CD4-positive, alpha-beta T cell treated with Interleukin-10 for 1 hour (primary cell): ENCODE data around the gene FSCN2.

ENCODE experiments used
- DNase-seq: peaks from one replicate; pipeline ENCODE4 v3.0.0-alpha.2; 2020

The FSCN2 gene

GRCh38 chr17:81558941-81559806, 31.0 kb downstream of the FSCN2 start:
- DNase-seq = no peak

- no peak for DNase-seq
These were observed 33.3 kb downstream of the FSCN2 start for GRCh38 chr17:81561494-81561885.

GRCh38 chr17:81563861-81564586, 35.8 kb downstream of the FSCN2 start:
- DNase-seq = no peak

- no peak for DNase-seq
These were observed 36.6 kb downstream of the FSCN2 start for GRCh38 chr17:81564778-81565177.

GRCh38 chr17:81565231-81565630, 37.1 kb downstream of the FSCN2 start:
- DNase-seq = no peak

- no peak for DNase-seq
These were observed 38.4 kb downstream of the FSCN2 start for GRCh38 chr17:81566461-81567126.

GRCh38 chr17:81567191-81567590, 39.0 kb downstream of the FSCN2 start:
- no peak for DNase-seq

- DNase-seq = no peak
These were observed 40.2 kb downstream of the FSCN2 start for GRCh38 chr17:81568416-81568815.

GRCh38 chr17:81569986-81570514, 41.9 kb downstream of the FSCN2 start:
- DNase-seq = no peak

- no peak for DNase-seq
These were observed 42.8 kb downstream of the FSCN2 start for GRCh38 chr17:81570964-81571363.

- DNase-seq = no peak
These were observed 44.5 kb downstream of the FSCN2 start for GRCh38 chr17:81572563-81573168.

- no peak for DNase-seq
These were observed 45.8 kb downstream of the FSCN2 start for GRCh38 chr17:81573794-81574642.

GRCh38 chr17:81574643-81574956, 46.4 kb downstream of the FSCN2 start:
- DNase-seq = no peak

GRCh38 chr17:81575836-81576235, 47.7 kb downstream of the FSCN2 start:
- DNase-seq = no peak

- no peak for DNase-seq
These were observed 48.6 kb downstream of the FSCN2 start for GRCh38 chr17:81576621-81577277.

GRCh38 chr17:81577278-81578000, 49.3 kb downstream of the FSCN2 start:
- no peak for DNase-seq

GRCh38 chr17:81578038-81578441, 49.9 kb downstream of the FSCN2 start:
- DNase-seq = no peak

- DNase-seq = no peak
These were observed 50.5 kb downstream of the FSCN2 start for GRCh38 chr17:81578561-81579225.

GRCh38 chr17:81579298-81579697, 51.1 kb downstream of the FSCN2 start:
- DNase-seq = no peak

GRCh38 chr17:81579821-81580321, 51.7 kb downstream of the FSCN2 start:
- no peak for DNase-seq
